Uterus (tissue), 2 donors: Measurements from ENCODE around the gene GPALPP1.

Source experiments
- POLR2A ChIP-seq, 2 donors: fragments of 450-650 bp; IDR thresholded peaks; one replicate each; pipeline ENCODE4 v1.6.1; 2016; ENCODE audit warnings: antibody characterized with exemption in 2 of 2, mild to moderate bottlenecking in 1 of 2, moderate library complexity in 1 of 2
- TF ChIP-seq, protein P1 (sequence below), 4 experiments: fragments of 200-600 bp in 2 of 4; fragments of 450-650 bp in 2 of 4; sonication (generic) in 2 of 4; IDR thresholded peaks; one replicate each; pipeline ENCODE4 v1.5.1; 2016 to 2019; ENCODE audit warnings: antibody characterized with exemption in 4 of 4, mild to moderate bottlenecking in 2 of 4, moderate library complexity in 1 of 4

DNA sequence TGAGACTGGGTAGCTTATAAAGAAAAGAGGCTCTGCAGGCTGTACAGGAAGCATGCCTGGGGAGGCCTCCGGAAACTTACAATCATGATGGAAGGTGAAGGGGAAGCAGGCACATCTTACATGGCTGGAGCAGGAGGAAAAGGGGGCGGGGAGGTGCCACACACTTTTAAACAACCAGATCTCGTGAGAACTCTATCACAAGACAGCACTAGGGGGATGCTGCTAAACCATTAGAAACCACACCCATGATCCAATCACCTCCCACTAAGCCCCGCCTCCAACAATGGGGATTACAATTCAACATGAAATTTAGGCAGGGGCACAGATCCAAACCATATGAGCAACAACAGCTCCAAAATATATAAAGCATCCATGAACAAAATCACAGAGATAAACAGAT is 84.5 kb downstream of the GPALPP1 start:
- TF ChIP-seq, protein P1, sequence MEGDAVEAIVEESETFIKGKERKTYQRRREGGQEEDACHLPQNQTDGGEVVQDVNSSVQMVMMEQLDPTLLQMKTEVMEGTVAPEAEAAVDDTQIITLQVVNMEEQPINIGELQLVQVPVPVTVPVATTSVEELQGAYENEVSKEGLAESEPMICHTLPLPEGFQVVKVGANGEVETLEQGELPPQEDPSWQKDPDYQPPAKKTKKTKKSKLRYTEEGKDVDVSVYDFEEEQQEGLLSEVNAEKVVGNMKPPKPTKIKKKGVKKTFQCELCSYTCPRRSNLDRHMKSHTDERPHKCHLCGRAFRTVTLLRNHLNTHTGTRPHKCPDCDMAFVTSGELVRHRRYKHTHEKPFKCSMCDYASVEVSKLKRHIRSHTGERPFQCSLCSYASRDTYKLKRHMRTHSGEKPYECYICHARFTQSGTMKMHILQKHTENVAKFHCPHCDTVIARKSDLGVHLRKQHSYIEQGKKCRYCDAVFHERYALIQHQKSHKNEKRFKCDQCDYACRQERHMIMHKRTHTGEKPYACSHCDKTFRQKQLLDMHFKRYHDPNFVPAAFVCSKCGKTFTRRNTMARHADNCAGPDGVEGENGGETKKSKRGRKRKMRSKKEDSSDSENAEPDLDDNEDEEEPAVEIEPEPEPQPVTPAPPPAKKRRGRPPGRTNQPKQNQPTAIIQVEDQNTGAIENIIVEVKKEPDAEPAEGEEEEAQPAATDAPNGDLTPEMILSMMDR (IDR thresholded peaks at IDR 0.05): no peak
- TF ChIP-seq POLR2A (IDR thresholded peaks at IDR 0.05): no peak
